GM12878 (cell line): ENCODE data around the gene SUSD6. TPM values are rescaled to one million over a fixed set of nuclear protein-coding genes. Genes with fewer than 3 reads are reported as not detected.
"Not testable (repeated sequence)": the region's sequence is repeated elsewhere in the genome, so short reads cannot be mapped to it uniquely, and the experiment has no call there.

ENCODE experiments used
- ATAC-seq: fragments of 200-7000 bp; cut with Tn5 transposase; 3 replicates; pipeline ENCODE4 v1.9.1; 2020; ENCODE audit warnings: mild to moderate bottlenecking, moderate library complexity
- BruUV-seq: library from RNA; stranded (reverse); fragments of 400-500 nt; replicated peaks from 2 replicates; lab custom pipeline; 2021; lab: Mats Ljungman, UMichigan
- CTCF ChIA-PET: fragments of 300-600 bp; sonication (Branson Sonifier 250); formaldehyde crosslinking; extraction: SDS; loops from one replicate; lab custom pipeline; 2021; ENCODE audit warnings: inconsistent platforms; lab: Yijun Ruan, JAX
- POLR2A ChIA-PET: fragments of 350-600 bp; formaldehyde crosslinking; extraction: SDS; loops from one replicate; lab custom pipeline; 2021; ENCODE audit warnings: inconsistent platforms; lab: Charles Lee
- RAD21 ChIA-PET: fragments of 300-600 bp; sonication (Branson Sonifier 250); formaldehyde crosslinking; loops from one replicate; lab custom pipeline; 2023; ENCODE audit warnings: antibody characterized with exemption; ENCODE audit not compliant: unreplicated experiment; lab: Charles Lee
- SMC1A ChIA-PET: fragments of 300-600 bp; sonication (Branson Sonifier 250); formaldehyde crosslinking; loops from one replicate; lab custom pipeline; 2023; ENCODE audit not compliant: unreplicated experiment, uncharacterized antibody; lab: Charles Lee
- DNase-seq: peaks from one replicate; pipeline ENCODE4 v3.0.0-alpha.2; 2011; ENCODE audit warnings: low read depth, low spot score
- FAIRE-seq: peaks from 3 replicates; lab custom pipeline; 2011; peaks lifted over from hg19 to GRCh38; lab: Jason Lieb, UNC
- H2AFZ ChIP-seq: 2 replicates; pipeline ENCODE4 v1.6.0; 2011; ENCODE audit warnings: low read depth, low read length, control low read depth; ENCODE audit not compliant: control insufficient read depth
- H3K27ac ChIP-seq: 2 replicates; pipeline ENCODE4 v1.5.1; 2011; ENCODE audit warnings: control low read depth; ENCODE audit not compliant: control insufficient read depth, insufficient read depth
- H3K27me3 ChIP-seq, 2 experiments: replicated peaks in 1 of 2; 2 replicates each; pipeline versions ENCODE4 v1.6.0 to v1.6.1; 2011; ENCODE audit warnings: low read length in 1 of 2; ENCODE audit not compliant: control insufficient read depth in 2 of 2, insufficient read depth in 2 of 2
- H3K36me3 ChIP-seq, 2 experiments: 2 replicates each; pipeline ENCODE4 v1.5.1; 2011; ENCODE audit warnings: low read length in 1 of 2; ENCODE audit not compliant: control insufficient read depth in 2 of 2, insufficient read depth in 2 of 2
- H3K4me1 ChIP-seq: 2 replicates; pipeline ENCODE4 v1.6.1; 2011; ENCODE audit warnings: mild to moderate bottlenecking, low read length, moderate library complexity, mixed read lengths; ENCODE audit not compliant: control insufficient read depth, insufficient read depth
- H3K4me2 ChIP-seq: 2 replicates; pipeline ENCODE4 v1.6.0; 2011; ENCODE audit warnings: control low read depth; ENCODE audit not compliant: control insufficient read depth, insufficient read depth
- H3K4me3 ChIP-seq: fragments of 200-600 bp; sonication (generic); 2 replicates; pipeline ENCODE4 v1.5.1; 2016
- H3K79me2 ChIP-seq: 2 replicates; pipeline ENCODE4 v1.6.0; 2011; ENCODE audit warnings: low read length; ENCODE audit not compliant: control insufficient read depth, insufficient read depth
- H3K9ac ChIP-seq: 2 replicates; pipeline ENCODE4 v1.8.0; 2011; ENCODE audit warnings: low read length, control low read depth, mixed read lengths; ENCODE audit not compliant: control insufficient read depth, insufficient read depth
- H3K9me3 ChIP-seq: replicated peaks from 3 replicates; pipeline ENCODE4 v1.5.1; 2011; ENCODE audit warnings: mild to moderate bottlenecking, low read length; ENCODE audit not compliant: control insufficient read depth, insufficient read depth
- H4K20me1 ChIP-seq: 2 replicates; pipeline ENCODE4 v1.6.0; 2011; ENCODE audit not compliant: control insufficient read depth, insufficient read depth
- CBX5 ChIP-seq: sonication (generic); IDR thresholded peaks from 2 replicates; pipeline ENCODE4 v1.6.1; 2016; ENCODE audit warnings: low read depth, moderate library complexity, mild to moderate bottlenecking, inconsistent platforms
- IKZF2 ChIP-seq, 2 experiments: fragments of 450-650 bp; IDR thresholded peaks; 2 replicates each; pipeline ENCODE4 v1.6.1; 2017; ENCODE audit warnings: mild to moderate bottlenecking in 2 of 2, moderate library complexity in 2 of 2
- KLF5 ChIP-seq: fragments of 450-650 bp; IDR thresholded peaks from 2 replicates; pipeline ENCODE4 v1.6.1; 2014; ENCODE audit warnings: mild to moderate bottlenecking; ENCODE audit not compliant: partially characterized antibody
- RUNX3 ChIP-seq: IDR thresholded peaks from 2 replicates; pipeline ENCODE4 v1.6.1; 2012; ENCODE audit warnings: low read length, inconsistent platforms
- SPI1 ChIP-seq: IDR thresholded peaks from 2 replicates; pipeline ENCODE4 v1.6.1; 2011; ENCODE audit warnings: low read depth, mild to moderate bottlenecking, low read length, moderate library complexity, borderline replicate concordance; ENCODE audit not compliant: insufficient read depth
- WGBS: methylation state at CpG from one replicate; pipeline ENCODE4 v1.1.6; 2016; ENCODE audit warnings: low lambda C conversion rate; ENCODE audit not compliant: insufficient replicate concordance, insufficient coverage; ENCODE audit errors: missing lambda C conversion rate; 5-methylcytosine and 5-hydroxymethylcytosine counted together
- in situ Hi-C: fragments of 300-500 bp; cut with MboI; formaldehyde crosslinking; loops from 9 replicates; pipeline ENCODE4 v1.14.3; 2018; ENCODE audit warnings: mixed read lengths
- intact Hi-C: fragments of 100-400 bp; cut with micrococcal nuclease; formaldehyde crosslinking; loops from one replicate; pipeline ENCODE4 v1.14.2; 2022; ENCODE audit not compliant: unreplicated experiment
- polyA plus RNA-seq, 11 experiments: library from polyadenylated mRNA; depleted of rRNA in 4 of 11; unstranded in 6 of 11; stranded (reverse) in 5 of 11; fragments of >200 nt; fragmentation: Nextera tagmentation in 4 of 11; fragmentation: Illumina TruSeq in 1 of 11; extraction: Ambion mirVana in 4 of 11; extraction: Trizol in 1 of 11; gene quantifications; 1 replicate in 1 of 11; 2 replicates in 10 of 11; pipeline versions ENCODE4 v1.2.1 to v1.2.3, GENCODE V29; 2011 to 2016; ENCODE audit warnings: inconsistent platforms in 2 of 11, missing spikeins in 2 of 11, low read depth in 1 of 11
- total RNA-seq, 4 experiments: library from RNA; depleted of rRNA in 3 of 4; stranded (reverse); fragments of >200 nt in 3 of 4; fragmentation: Illumina TruSeq in 1 of 4; extraction: Trizol in 1 of 4; gene quantifications; 2 replicates each; pipeline versions ENCODE4 v1.2.1 to v1.2.3, GENCODE V29; 2013 to 2021

The SUSD6 gene
- total and polyA plus RNA-seq, 10 of the 15 experiments (the other 5 are each of a cell fraction or from before 2014, with no cell fraction given) = 6.6 to 39.8 (median 20.2) TPM

GRCh38 chr14:69642212-69642793 is 30.9 kb downstream of the SUSD6 start:
- POLR2A ChIA-PET, H4K20me1 ChIP-seq, H2AFZ ChIP-seq, in situ Hi-C loops, H3K9ac ChIP-seq, H3K4me3 ChIP-seq, BruUV-seq, DNase-seq, CTCF ChIA-PET, ATAC-seq, H3K4me2 ChIP-seq, intact Hi-C loops, FAIRE-seq, H3K27me3 ChIP-seq: not testable (repeated sequence)
- ChIA-PET RAD21 (interaction anchor here (1.5 kb wide), 1 partner anchor 28 kb away, joined by 3 read pairs; no protein-coding TSS in a partner anchor), SMC1A (interaction anchor here (1.0 to 11.9 kb wide), 3 partner anchors 11 to 30 kb away, joined by 3 to 336 read pairs (median 12); no protein-coding TSS in a partner anchor)
- peak overlapping the region; percentile 83 for H3K27ac ChIP-seq
- H3K4me1 ChIP-seq = peaks cover 43% of the 10 kb centered on the region
- peaks cover 96% of the 10 kb centered on the region for H3K79me2 ChIP-seq
- H3K9me3 ChIP-seq = peaks cover 41% of the 10 kb centered on the region
- WGBS = 38% methylated on average over 7 of the region's 7 CpGs
- TF ChIP-seq CBX5 = peak; percentile 79; the same call in 1 of the 2 replicates
- TF ChIP-seq SPI1 = peak; percentile 31; the same call in 1 of the 2 replicates
- 0 out of 4 replicates have a peak, but pooled peaks of 1 of the 2 experiments have one; percentile 13 for TF ChIP-seq IKZF2 (IDR thresholded peaks at IDR 0.05)
- peak; percentile 36 for TF ChIP-seq KLF5
- peak; percentile 33; the same call in 1 of the 2 replicates for TF ChIP-seq RUNX3
- TF ChIP-seq, all 136 proteins: peak for 5; not testable (repeated sequence) for 131
- peaks cover 1 to 19% of the 10 kb centered on the region in 2 experiments for H3K36me3 ChIP-seq
